T-helper 1 cell treated with Interleukin-12 subunit alpha and Interleukin-12 subunit beta and Interleukin-4 antibody, amounts not matched to agents 30 μg/mL and 1 μg/mL, for 36 hours (primary cell): ENCODE results near the gene PYDC1.
"Not testable (repeated sequence)": the region's sequence is repeated elsewhere in the genome, so short reads cannot be mapped to it uniquely, and the experiment has no call there.

Experiments used
- H3K27ac Mint-ChIP-seq: one replicate; pipeline ENCODE4 v1.8.0; 2021; ENCODE audit warnings: mild to moderate bottlenecking, mixed read lengths
- H3K27me3 Mint-ChIP-seq: one replicate; pipeline ENCODE4 v1.8.0; 2021; ENCODE audit warnings: low read depth, mixed read lengths
- H3K36me3 Mint-ChIP-seq: one replicate; pipeline ENCODE4 v1.8.0; 2021; ENCODE audit warnings: low read depth, mixed read lengths
- H3K4me1 Mint-ChIP-seq: one replicate; pipeline ENCODE4 v1.8.0; 2021; ENCODE audit warnings: low read depth, mixed read lengths
- H3K4me3 Mint-ChIP-seq: one replicate; pipeline ENCODE4 v1.8.0; 2021; ENCODE audit warnings: mild to moderate bottlenecking, moderate library complexity, mixed read lengths
- H3K9me3 Mint-ChIP-seq: one replicate; pipeline ENCODE4 v1.8.0; 2021; ENCODE audit warnings: mixed read lengths

The PYDC1 gene

DNA sequence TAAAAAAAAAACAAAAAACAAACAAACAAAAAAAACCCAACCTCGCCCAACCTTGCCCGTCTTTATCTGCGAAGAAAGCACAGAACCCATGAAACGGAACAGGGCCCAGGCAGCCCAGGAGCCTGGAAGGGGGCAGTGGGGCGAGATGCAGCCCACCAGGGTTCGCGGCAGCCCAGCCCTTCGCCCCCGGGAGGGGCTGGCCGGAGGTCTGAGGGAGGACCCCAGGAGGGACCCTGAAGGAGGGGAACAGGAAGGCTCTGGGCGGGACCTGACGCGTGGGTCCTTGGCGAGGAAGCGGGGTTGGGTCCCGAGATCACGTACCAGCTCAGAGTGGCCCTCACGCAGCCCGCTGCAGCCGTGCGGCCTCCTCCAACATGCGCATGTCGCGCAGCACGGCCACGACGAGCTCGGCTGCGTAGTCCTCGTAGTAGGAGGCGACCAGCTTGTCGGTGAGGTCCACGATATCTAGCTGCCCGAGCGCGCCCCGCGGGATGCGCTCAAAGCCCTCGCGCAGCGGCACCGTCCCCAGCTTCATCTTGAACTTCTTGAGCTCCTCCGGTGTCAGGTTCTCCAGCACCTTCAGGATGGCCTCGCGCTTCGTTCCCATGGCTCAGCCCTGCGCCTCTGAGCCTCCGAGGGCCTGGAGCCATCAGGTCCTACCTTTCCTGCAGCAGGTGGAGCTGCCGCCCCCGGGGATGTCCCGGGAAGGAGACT, at the start of gene PYDC1:
TSS of gene PYDC1 (minus strand) at position 714 of the 714 bp plus-strand sequence. CDS start at position 607, 107 bp downstream.
- Mint-ChIP-seq H3K27me3 (peaks cover 50% of the 10 kb centered on the region), H3K36me3 (no peaks in the 10 kb centered on the region), H3K4me1 (peaks cover 19% of the 10 kb centered on the region), H3K9me3 (no peaks in the 10 kb centered on the region), H3K4me3 (peak within 1 kb of the TSS; percentile 82), H3K27ac (no peak within 1 kb of the TSS)

DNA sequence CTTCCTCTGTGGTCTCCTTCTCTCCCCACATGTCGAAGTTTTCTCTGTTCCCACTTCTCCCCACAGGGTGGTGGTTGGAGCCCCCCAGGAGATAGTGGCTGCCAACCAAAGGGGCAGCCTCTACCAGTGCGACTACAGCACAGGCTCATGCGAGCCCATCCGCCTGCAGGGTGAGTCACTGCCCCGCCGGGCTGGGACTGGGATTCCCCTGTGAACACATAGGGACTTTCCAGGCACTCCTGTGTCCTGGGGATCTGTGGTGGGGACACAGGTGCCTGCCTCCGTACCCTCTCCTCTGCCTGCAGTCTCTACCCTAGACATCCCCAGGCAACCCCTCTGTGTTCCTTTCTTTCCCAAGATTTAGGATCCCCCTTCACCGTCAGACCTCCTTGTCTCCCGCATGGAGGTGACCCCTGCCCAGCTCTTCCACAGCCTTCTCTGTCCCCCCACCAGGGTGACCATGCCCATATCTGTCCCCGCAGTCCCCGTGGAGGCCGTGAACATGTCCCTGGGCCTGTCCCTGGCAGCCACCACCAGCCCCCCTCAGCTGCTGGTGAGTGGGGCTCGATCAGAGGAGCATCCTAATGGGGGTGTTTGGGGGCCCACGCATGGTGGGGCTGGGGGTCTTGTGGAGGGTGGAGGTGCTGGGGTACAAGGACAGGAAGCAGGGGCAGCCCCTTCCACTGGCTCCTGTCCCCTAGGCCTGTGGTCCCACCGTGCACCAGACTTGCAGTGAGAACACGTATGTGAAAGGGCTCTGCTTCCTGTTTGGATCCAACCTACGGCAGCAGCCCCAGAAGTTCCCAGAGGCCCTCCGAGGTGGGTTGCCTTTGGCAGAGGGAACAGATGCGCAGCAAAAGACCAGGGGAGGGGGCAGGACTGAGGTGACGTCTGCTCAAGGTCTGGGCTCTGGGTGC, 48.7 kb upstream of the PYDC1 start:
- peaks cover 46% of the 10 kb centered on the region for H3K4me1 Mint-ChIP-seq
- H3K36me3 Mint-ChIP-seq = peaks cover 34% of the 10 kb centered on the region
- peak overlapping the region; percentile 92 for H3K27ac Mint-ChIP-seq
- no peaks in the 10 kb centered on the region for H3K27me3 Mint-ChIP-seq
- H3K4me3 Mint-ChIP-seq = peak overlapping the region; percentile 76
- H3K9me3 Mint-ChIP-seq = no peaks in the 10 kb centered on the region

DNA sequence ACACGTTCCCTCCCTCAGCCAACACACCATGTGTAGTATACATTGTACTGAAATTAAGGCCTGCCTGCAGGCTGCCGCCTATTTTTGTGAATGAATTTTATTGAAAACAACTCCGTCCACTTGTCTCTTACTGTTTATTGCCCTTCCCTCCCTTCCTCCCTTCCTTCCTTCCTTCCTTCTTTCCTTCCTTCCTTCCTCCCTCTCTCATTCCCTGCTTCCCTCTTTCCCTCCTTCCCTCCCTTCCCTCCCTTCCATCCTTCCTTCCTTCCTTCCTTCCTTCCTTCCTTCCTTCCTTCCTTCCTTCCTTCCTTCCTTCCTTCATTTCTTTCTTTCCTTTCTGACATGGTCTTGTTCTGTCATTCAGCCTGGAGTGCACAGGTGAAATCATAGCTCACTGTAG, 45.1 kb upstream of the PYDC1 start:
- H3K27ac Mint-ChIP-seq = no peak overlapping the region
- H3K27me3 Mint-ChIP-seq = no peaks in the 10 kb centered on the region
- H3K36me3 Mint-ChIP-seq = peaks cover 16% of the 10 kb centered on the region
- H3K4me1 Mint-ChIP-seq = peaks cover 38% of the 10 kb centered on the region
- no peaks in the 10 kb centered on the region for H3K9me3 Mint-ChIP-seq
- peak overlapping the region; percentile 58 for H3K4me3 Mint-ChIP-seq

DNA sequence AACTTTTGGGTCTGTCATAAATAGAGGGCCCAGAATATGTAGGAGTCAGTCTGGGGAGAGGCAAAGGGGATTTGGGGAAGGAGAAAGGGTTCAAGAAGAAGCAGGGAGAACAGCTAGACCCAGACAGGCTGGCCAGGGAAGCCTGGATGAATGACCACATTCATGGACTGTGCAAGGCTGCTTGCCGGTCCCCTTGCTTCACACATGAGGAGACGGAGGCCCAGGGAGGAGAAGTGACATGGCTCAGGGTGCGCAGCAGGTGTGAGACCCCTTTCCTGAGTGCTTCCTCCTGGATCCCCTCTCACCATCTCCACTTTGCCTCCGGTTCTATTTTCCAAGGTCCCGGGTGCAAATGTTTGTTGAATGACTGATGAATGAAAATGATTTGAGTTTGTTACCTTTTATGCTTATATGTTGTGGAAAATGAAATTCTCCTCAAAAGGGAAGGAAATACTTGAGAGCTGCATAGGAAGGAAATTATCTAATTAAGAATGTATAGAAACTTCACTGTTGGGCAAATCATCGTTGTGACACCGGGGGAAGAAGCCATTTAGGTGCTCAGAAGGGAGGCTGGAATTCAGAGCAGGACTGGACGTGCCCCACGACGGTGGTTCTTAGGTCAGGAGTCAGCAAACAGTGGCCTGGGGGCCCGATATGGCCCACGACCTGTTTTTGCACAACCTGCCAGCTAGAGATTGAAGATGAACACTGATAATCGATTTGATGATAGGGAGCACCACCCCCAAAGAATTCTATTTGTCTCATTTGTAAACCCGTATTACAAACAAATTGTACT, 43.4 kb upstream of the PYDC1 start:
- peaks cover 28% of the 10 kb centered on the region for H3K4me1 Mint-ChIP-seq
- peaks cover 10% of the 10 kb centered on the region for H3K36me3 Mint-ChIP-seq
- H3K27me3 Mint-ChIP-seq = no peaks in the 10 kb centered on the region
- H3K9me3 Mint-ChIP-seq = no peaks in the 10 kb centered on the region
- peak overlapping the region; percentile 76 for H3K4me3 Mint-ChIP-seq
- peak overlapping the region; percentile 53 for H3K27ac Mint-ChIP-seq

DNA sequence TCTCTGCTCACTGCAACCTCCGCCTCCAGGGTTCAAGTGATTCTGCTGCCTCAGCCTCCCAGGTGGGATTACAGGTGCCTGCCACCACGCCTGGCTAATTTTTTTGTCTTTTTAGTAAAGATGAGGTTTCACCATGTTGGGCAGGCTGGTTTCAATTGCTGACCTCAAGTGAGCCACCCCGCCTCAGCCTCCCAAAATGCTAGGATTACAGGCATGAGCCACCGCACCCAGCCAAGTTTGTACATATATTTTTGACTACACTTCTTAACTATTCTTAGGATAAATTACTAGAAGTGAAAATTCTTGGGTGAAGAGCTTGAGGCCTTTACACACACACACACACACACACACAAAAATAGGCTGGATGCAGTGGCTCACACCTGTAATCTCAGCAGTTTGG, 41.4 kb upstream of the PYDC1 start:
- Mint-ChIP-seq H3K4me3 (no peak overlapping the region), H3K4me1 (peaks cover 32% of the 10 kb centered on the region), H3K9me3 (no peaks in the 10 kb centered on the region), H3K27ac (no peak overlapping the region), H3K36me3 (peaks cover 10% of the 10 kb centered on the region), H3K27me3 (no peaks in the 10 kb centered on the region)

DNA sequence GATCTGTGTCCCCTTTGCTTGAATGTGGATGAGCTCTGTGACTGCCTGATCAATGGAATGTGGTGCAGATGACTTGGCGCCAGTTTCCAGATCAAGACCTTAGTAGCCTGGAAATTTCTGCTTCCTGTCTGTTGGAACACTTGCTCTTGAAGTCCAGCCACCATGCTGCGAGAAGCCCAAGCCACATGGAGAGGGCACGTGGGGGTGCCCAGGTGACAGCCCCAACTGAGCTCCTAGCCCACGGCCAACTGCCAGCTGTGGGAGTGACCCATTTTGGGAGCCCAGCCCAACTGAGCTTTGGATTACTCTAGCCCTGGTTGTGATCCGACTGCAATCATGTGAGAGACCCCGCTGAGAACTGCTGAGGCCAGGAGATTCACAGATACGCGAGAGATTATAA, 39.5 kb upstream of the PYDC1 start:
- Mint-ChIP-seq H3K9me3 (no peaks in the 10 kb centered on the region), H3K27me3 (no peaks in the 10 kb centered on the region), H3K4me3 (no peak overlapping the region), H3K36me3 (peaks cover 11% of the 10 kb centered on the region), H3K27ac (no peak overlapping the region), H3K4me1 (peaks cover 36% of the 10 kb centered on the region)

DNA sequence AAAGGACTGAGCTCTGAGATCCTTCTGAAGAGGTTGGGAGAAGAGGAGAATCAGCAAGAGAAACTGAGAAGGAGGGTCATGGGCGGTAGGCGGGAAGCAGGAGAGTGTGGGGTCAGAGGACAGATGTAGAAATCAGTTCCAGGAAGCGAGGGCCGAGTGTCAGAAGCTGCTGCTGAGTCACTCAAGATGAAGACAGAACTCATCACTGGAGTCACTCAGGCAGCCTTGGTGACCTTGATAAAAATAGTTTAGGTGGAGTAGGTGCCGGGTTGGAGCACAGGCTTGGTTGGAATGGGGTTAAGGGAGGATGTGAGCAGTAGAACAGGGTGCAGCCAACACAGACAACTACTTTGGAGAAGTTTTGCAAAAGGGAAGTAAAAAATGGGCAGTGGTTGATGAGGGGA, 36.7 kb upstream of the PYDC1 start:
- H3K4me1 Mint-ChIP-seq = peaks cover 43% of the 10 kb centered on the region
- no peaks in the 10 kb centered on the region for H3K27me3 Mint-ChIP-seq
- H3K36me3 Mint-ChIP-seq = peaks cover 19% of the 10 kb centered on the region
- H3K27ac Mint-ChIP-seq = peak overlapping the region; percentile 97
- H3K4me3 Mint-ChIP-seq = peak overlapping the region; percentile 86
- H3K9me3 Mint-ChIP-seq = no peaks in the 10 kb centered on the region

DNA sequence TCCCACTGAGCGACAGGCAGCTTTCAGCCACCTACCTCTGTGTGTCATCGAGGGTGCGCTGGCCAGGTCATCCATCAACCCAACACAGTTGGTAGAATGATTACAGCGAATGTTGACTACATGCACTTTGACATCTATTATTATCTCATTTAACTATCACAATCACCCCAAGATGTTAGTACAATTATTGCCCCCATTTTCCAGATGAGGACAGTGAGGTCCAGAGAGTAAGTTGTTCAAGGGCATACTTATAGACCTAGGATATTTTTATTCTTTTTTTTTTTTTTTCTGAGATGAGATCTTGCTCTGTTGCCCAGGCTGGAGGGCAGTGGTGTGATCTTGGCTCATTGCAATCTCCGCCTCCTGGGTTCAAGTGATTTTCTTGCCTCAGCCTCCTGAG, 34.5 kb upstream of the PYDC1 start:
- peak overlapping the region; percentile 6 for H3K4me3 Mint-ChIP-seq
- H3K9me3 Mint-ChIP-seq = no peaks in the 10 kb centered on the region
- no peaks in the 10 kb centered on the region for H3K27me3 Mint-ChIP-seq
- peaks cover 19% of the 10 kb centered on the region for H3K36me3 Mint-ChIP-seq
- peak overlapping the region; percentile 97 for H3K27ac Mint-ChIP-seq
- H3K4me1 Mint-ChIP-seq = peaks cover 43% of the 10 kb centered on the region

DNA sequence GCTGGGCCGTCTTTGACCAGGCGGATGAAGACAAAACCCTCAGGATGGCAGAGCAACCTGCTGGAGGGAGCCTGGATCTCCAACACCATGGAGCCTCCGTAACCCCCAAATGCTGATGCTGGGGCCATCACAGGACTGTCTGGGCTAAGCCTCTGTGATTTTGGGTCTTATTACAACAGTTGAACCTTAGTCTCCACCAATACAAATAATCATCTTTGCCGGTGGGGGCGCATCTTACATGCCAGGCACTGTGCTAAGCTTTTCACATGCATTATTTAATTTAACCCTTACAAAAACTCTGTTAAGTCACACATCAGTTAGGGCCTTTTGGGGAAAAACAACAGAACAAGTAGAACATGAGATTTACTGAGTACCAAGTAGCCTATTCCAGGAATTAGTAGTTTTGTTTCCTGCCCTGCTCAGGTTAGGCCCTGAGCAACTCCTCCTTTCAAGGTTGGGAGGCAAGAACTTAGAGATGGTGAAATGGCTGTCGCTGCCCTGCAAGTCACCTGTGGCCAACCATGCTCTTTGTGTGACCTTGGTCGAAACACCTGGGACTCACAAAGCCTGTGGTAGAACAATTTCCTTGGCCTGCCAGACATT, 33.9 kb upstream of the PYDC1 start:
- Mint-ChIP-seq H3K4me3 (peak overlapping the region; percentile 6), H3K27ac (peak overlapping the region; percentile 97), H3K9me3 (no peaks in the 10 kb centered on the region), H3K36me3 (peaks cover 19% of the 10 kb centered on the region), H3K27me3 (no peaks in the 10 kb centered on the region), H3K4me1 (peaks cover 43% of the 10 kb centered on the region)

DNA sequence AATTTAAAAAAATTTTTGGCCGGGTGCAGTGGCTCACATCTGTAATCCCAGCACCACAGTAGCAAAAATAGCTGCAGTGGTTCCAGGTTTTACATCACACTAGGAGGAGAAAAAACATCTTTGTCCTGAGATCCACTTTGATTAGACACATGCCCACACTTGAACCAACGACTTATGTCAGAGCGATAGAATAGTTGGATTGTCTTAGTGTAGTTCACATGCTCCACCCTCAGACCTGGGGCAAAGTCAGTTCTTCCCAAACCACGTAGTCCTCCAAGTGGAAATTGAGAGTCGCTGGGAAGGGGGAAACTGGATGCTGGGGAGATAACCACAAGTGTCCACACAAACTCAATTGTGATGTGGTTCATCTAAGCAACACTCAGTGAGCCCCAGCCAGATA, 31.4 kb upstream of the PYDC1 start:
- H3K27me3 Mint-ChIP-seq = no peaks in the 10 kb centered on the region
- no peaks in the 10 kb centered on the region for H3K9me3 Mint-ChIP-seq
- H3K4me3 Mint-ChIP-seq = no peak overlapping the region
- peaks cover 15% of the 10 kb centered on the region for H3K36me3 Mint-ChIP-seq
- H3K27ac Mint-ChIP-seq = no peak overlapping the region
- peaks cover 33% of the 10 kb centered on the region for H3K4me1 Mint-ChIP-seq

DNA sequence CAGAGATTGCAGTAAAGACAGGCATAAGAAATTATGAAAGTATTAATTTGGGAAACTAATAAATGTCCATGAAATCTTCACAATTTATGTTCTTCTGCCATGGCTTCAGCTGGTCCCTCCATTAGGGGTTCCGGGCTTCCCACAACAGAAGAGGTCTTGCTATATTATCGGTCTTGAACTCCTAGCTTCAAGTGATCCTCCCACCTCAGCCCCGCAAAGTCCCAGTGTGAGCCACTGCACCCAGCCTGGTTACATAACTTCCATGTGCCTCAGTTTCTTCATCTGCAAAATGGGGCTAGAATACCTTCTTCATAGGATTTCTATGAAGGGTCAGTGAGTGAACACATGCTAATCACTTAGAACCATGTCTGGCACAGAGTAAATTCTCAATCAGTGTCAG, 29.4 kb upstream of the PYDC1 start:
- Mint-ChIP-seq H3K27ac (no peak overlapping the region), H3K27me3 (no peaks in the 10 kb centered on the region)

DNA sequence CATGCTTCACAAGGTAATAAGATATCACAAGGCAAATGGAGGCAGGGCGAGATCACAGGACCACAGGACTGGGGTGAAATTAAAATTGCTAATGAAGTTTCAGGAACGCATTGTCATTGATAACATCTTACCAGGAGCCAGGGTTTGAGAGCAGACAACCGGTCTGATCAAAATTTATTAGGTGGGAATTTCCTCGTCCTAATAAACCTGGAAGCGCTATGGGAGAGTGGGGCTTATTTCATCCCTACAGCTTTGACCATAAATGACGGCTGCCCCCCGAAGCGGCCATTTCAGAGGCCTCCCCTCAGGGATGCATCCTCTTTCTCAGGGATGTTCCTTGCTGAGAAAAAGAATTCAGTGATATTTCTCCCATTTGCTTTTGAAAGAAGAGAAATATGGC, 28.7 kb upstream of the PYDC1 start:
- H3K36me3 Mint-ChIP-seq, H3K27ac Mint-ChIP-seq, H3K27me3 Mint-ChIP-seq, H3K9me3 Mint-ChIP-seq, H3K4me3 Mint-ChIP-seq, H3K4me1 Mint-ChIP-seq: not testable (repeated sequence)

More for the DNA sequence above, 29.4 kb upstream of the PYDC1 start:
- peaks cover 14% of the 10 kb centered on the region for H3K4me1 Mint-ChIP-seq
- peaks cover 7% of the 10 kb centered on the region for H3K36me3 Mint-ChIP-seq
- no peaks in the 10 kb centered on the region for H3K9me3 Mint-ChIP-seq
- no peak overlapping the region for H3K4me3 Mint-ChIP-seq

DNA sequence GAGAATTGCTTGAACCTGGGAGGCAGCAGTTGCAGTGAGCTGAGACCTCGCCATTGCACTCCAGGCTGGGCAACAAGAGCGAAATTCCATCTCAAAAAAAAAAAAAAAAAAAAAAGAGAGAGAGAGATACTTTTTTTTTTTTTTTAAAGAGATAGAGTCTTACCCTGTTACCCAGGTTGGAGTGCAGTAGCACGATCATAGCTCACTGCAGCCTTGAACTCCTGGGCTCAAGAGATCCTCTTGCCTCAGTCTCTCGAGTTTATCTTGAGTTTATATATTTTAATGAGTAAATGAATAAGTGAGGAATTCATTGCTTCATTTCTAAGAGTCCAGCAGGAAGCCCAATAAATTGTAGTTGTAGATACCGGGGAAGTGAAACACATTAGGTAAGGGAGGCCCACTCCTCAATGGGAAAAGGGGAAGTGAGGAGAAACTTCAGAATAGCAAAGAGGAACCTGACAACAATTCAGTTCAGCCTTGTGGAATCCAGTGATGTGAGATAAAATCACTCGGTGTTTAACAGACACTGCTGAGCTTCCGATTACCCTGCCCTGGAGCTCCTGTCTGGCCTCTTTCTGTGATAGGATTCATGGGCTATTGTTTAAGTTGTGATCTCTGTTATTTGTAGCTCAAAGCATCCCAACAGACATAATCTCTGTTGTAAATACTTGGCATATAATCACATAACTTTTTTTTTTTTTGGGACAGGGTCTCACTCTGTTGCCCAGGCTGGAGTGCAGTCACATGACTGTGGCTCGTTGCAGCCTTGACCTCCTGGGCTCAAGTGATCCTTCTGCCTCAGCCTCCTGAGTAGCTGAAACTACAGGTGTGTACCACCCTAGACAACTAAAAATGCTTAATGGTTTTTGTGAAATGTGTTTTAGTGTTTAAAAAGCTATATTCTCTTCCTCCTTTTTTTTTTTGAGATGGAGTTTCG, 27.1 kb upstream of the PYDC1 start:
- no peak overlapping the region for H3K27ac Mint-ChIP-seq
- H3K27me3 Mint-ChIP-seq = no peaks in the 10 kb centered on the region
- H3K9me3 Mint-ChIP-seq = no peaks in the 10 kb centered on the region
- H3K4me3 Mint-ChIP-seq = no peak overlapping the region
- H3K36me3 Mint-ChIP-seq = no peaks in the 10 kb centered on the region
- H3K4me1 Mint-ChIP-seq = no peaks in the 10 kb centered on the region
